NCI-H128 (cell line): ENCODE measurements around the gene TCERG1L.

Source experiments
- DNase-seq: peaks from one replicate; lab custom pipeline; 2025; ENCODE audit not compliant: unreplicated experiment; lab: John Stamatoyannopoulos, UW

Gene TCERG1L

GRCh38 chr10:131055437-131055836, 256.1 kb downstream of the TCERG1L start:
- no peak for DNase-seq

GRCh38 chr10:131053192-131053591, 258.3 kb downstream of the TCERG1L start:
- no peak for DNase-seq

GRCh38 chr10:131050162-131050766, 261.3 kb downstream of the TCERG1L start:
- DNase-seq: no peak

- DNase-seq: peak; percentile 58
Observed at GRCh38 chr10:131049016-131049415, 262.5 kb downstream of the TCERG1L start.

GRCh38 chr10:131048606-131049005, 262.9 kb downstream of the TCERG1L start:
- no peak for DNase-seq

GRCh38 chr10:131047501-131047900, 264.0 kb downstream of the TCERG1L start:
- DNase-seq: no peak

- DNase-seq: no peak
Observed at GRCh38 chr10:131046194-131046593, 265.3 kb downstream of the TCERG1L start.

- no peak for DNase-seq
Observed at GRCh38 chr10:131044379-131045111, 267.0 kb downstream of the TCERG1L start.

GRCh38 chr10:131043039-131043691, 268.4 kb downstream of the TCERG1L start:
- peak; percentile 4 for DNase-seq
